Epithelial cell of esophagus (primary cell): ENCODE data around the gene THSD4.
"Not testable (repeated sequence)": the region's sequence is repeated elsewhere in the genome, so short reads cannot be mapped to it uniquely, and the experiment has no call there.

Experiments used
- DNase-seq: peaks from one replicate; pipeline ENCODE4 v3.0.0; 2010; ENCODE audit warnings: low read depth
- H3K4me3 ChIP-seq: 2 replicates; pipeline ENCODE4 v1.5.1; 2011; ENCODE audit warnings: mild to moderate bottlenecking, low read length, control low read depth
- TF ChIP-seq, protein P1 (sequence below): IDR thresholded peaks from 2 replicates; pipeline ENCODE4 v1.5.1; 2011; ENCODE audit warnings: low read depth, mild to moderate bottlenecking, low read length, control low read depth, inconsistent platforms; ENCODE audit not compliant: insufficient read depth; ENCODE audit errors: missing control alignments

The THSD4 gene

DNA sequence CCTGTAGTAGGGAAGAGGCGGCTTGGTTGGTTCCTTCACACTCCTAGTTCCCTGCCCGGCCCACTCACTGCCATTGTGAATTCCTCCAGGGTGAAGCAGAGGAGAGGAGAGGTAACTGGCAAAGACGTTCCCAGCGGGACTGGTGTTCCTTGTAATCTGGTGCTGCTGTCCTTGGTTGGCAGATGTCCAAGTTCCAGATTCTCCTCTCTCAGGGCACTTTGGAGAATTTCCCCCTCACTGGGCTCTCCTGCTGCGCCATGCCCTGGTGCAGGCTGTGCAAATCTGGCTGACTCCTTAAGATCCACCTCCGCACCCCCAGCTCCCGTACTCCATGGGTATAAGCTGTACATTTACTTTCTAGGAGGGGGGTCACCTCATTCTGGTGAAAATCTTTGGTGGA lies 37.3 kb downstream of the THSD4 start:
- TF ChIP-seq, protein P1, sequence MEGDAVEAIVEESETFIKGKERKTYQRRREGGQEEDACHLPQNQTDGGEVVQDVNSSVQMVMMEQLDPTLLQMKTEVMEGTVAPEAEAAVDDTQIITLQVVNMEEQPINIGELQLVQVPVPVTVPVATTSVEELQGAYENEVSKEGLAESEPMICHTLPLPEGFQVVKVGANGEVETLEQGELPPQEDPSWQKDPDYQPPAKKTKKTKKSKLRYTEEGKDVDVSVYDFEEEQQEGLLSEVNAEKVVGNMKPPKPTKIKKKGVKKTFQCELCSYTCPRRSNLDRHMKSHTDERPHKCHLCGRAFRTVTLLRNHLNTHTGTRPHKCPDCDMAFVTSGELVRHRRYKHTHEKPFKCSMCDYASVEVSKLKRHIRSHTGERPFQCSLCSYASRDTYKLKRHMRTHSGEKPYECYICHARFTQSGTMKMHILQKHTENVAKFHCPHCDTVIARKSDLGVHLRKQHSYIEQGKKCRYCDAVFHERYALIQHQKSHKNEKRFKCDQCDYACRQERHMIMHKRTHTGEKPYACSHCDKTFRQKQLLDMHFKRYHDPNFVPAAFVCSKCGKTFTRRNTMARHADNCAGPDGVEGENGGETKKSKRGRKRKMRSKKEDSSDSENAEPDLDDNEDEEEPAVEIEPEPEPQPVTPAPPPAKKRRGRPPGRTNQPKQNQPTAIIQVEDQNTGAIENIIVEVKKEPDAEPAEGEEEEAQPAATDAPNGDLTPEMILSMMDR: no peak
- DNase-seq: no peak
- no peak overlapping the region for H3K4me3 ChIP-seq

GRCh38 chr15:71153823-71154524 lies 38.7 kb downstream of the THSD4 start:
- DNase-seq: peak; percentile 74
- TF ChIP-seq, protein P1: no peak

GRCh38 chr15:71154607-71155200 lies 39.4 kb downstream of the THSD4 start:
- no peak for DNase-seq
- TF ChIP-seq, protein P1: no peak
- H3K4me3 ChIP-seq: no peak overlapping the region

More at GRCh38 chr15:71153823-71154524, 38.7 kb downstream of the THSD4 start:
- H3K4me3 ChIP-seq: no peak overlapping the region

- no peak for DNase-seq
- TF ChIP-seq, protein P1: no peak
- no peak overlapping the region for H3K4me3 ChIP-seq
These were observed 40.3 kb downstream of the THSD4 start for GRCh38 chr15:71155534-71155933.

DNA sequence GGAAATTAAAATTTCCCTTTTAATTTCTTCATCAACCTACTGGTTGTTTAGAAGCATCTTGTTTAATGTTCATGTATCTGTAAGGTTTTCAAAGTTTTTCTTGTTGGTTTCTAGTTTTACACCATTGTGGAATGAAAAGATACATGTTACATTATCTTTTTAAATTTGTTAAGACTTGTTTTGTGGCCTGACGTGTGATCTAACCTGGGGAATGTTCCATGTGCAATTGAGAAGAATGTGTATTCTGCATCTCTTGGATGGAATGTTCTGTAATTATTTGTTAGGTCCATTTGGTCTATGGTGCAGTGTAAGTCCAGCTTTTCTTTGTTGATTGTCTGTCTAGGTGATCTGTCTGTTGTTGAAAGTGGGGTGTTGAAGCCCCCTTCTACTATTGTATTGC lies 45.7 kb downstream of the THSD4 start:
- DNase-seq: peak; percentile 68
- H3K4me3 ChIP-seq: no peak overlapping the region
- TF ChIP-seq, protein P1: no peak

DNA sequence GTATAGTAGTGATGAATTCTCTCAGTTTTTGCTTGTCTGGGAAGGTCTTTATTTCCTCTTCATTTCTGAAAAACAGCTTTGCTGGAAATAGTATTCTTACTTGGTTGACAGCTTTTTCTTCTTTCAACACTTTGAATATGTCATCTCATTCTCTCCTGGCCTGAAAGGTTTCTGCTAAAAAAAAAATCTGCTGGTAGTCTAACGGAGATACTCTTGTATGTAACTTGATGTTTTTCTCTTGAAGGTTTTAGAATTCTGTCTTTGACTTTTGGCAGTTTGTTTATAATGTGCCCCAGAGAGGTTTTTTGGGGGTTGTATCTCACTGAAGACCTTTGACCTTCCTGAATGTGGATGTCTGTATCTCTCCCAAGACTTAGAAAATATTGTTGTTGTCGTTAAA lies 47.0 kb downstream of the THSD4 start:
- no peak overlapping the region for H3K4me3 ChIP-seq
- DNase-seq: no peak
- TF ChIP-seq, protein P1: no peak

- H3K4me3 ChIP-seq, DNase-seq: not testable (repeated sequence)
These were observed 49.3 kb downstream of the THSD4 start for GRCh38 chr15:71164606-71165005.
